HG03139 (cell line): ENCODE data around the gene NAV3.

Experiments used
- ATAC-seq: cut with Tn5 transposase; IDR thresholded peaks from one replicate; pipeline ENCODE4 v1.9.1; 2021; ENCODE audit not compliant: unreplicated experiment

NAV3 gene

GRCh38 chr12:78181544-78182162 lies 351.0 kb downstream of the NAV3 start:
- ATAC-seq, result no peak

DNA sequence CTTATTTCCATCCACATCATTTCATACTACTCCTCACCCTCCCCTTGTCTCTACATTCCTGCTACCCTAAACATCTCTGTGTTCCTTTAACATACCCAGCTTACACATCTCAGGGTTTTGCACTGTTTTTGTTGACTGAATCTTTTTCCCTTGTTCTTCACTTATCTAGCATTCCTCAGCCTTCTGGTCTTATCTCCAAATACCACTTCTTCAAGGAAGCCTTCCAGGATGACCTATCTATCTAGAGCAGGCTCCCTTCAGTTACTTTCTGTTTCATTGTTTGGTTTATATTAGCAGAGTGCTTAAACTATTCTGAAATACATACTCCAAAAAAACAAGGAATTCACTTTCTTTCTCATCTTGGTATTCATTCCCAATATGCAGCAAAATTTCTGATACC lies 353.1 kb downstream of the NAV3 start:
- no peak for ATAC-seq

DNA sequence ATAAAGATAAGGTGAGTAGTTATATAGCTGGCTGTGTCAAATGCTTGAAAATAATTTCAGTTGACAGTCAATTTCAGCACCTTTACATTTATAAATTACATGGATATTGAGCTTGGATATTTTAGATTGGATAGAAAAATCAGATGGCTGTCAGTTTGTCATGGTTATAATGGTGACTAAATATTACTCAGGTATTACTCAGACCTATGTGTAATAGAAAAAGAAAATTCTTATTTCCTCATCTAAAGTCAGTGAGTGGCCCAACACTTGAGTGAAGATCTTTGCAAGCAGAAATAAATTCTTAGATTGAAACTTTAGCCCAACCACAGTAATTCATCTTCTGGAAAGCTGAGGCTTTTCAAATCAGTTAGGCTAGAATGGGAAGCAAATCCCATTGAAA lies 354.4 kb downstream of the NAV3 start:
- ATAC-seq, result no peak

- ATAC-seq, result no peak
Observed at GRCh38 chr12:78185651-78186050, 355.0 kb downstream of the NAV3 start.

DNA sequence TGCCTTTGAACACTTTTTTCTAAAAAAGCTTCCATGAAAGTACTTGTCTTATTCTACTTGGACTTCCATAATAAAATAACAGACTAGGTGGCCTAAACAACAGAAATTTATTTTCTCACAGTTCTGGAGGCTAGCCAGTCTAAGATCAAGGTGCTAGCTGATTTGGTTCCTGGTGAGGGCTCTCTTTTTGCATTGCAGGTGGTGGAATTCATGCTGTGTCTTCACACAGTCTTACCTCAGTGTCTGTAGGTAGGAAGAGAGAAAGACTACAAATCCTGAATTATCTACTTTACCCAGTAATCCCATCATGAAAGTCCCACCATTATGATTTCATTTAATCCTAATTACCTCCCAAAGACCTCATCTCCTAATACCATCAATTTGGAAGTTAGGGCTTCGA lies 356.0 kb downstream of the NAV3 start:
- ATAC-seq, result no peak

DNA sequence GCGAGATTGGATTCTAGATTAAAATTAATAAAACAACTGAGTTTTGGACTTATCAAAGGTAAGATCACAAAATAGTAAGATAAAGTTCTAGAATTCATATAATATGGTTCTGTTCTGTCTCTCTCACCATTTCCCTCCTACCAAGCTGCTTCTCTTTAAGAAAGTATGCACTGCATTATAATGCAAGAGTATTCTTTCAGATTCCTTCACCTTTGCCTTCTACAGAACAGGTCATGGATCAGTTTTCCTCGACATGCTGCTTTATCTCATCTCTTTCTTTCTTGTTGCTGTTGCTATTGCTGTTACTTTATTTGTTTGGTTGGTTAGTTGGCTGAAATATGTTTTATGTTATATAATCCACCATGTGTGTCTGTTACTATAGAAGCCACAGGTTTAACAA lies 357.0 kb downstream of the NAV3 start:
- no peak for ATAC-seq

DNA sequence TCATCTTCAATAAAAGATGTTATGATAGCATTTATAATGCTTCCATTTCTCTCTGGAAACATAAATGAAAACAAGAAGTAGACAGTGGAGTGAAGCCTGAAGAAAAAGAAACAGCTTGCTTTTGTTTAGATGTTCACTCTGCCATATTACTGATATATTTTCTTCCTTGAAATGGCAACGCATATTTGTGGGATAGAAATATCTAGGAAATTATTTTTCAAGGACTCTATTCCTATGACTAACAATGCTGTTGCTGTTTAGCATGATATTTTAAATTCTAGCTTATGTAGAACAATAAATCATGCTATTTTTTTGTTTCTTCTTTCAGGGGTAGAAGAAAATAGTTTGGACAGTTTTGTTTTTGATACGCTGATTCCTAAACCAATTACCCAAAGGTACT lies 359.0 kb downstream of the NAV3 start:
- no peak for ATAC-seq

DNA sequence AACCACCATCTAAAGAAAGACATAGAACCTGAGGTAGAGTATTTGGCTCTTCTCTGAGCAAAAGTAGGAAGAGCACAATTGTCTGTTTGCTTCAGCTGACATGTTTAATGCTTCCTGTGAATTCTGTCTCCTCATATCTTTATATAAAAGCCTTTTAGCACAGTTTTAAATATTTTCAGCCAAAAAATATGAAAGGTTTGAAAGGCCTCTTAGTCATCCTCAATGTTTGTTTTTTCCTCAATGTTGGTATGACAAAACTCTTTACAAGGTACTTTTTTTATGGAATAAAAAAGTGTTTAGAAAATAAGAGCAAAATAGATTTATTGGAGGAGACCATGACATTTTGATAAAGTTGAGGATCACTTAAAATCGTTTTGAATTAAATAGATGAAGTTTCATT lies 360.9 kb downstream of the NAV3 start:
- ATAC-seq, result no peak

GRCh38 chr12:78192979-78193378 lies 362.3 kb downstream of the NAV3 start:
- no peak for ATAC-seq

GRCh38 chr12:78194448-78194847 lies 363.8 kb downstream of the NAV3 start:
- ATAC-seq, result no peak

DNA sequence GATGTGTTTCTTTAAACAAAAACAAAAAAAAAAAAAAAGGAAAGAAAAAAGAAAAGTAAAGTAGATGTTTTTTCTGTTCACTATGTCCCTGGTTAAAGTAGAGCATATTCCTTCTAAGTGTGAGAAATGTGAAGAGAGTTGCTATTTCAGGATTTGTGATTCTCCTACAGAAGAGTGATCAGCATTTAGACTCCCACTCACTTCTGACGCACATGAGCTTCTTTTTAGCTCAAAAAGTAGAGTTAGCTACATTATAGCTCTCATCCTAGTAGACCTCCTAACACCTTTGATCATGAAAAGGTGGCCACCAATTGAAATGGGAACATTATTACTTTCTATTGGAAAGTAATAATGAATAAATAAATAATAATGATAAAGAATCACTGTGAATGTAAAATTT lies 368.2 kb downstream of the NAV3 start:
- no peak for ATAC-seq

- ATAC-seq, result no peak
Observed at GRCh38 chr12:78199926-78200325, 369.2 kb downstream of the NAV3 start.

GRCh38 chr12:78204926-78205325 lies 374.2 kb downstream of the NAV3 start:
- ATAC-seq, result no peak

GRCh38 chr12:78208092-78208491 lies 377.4 kb downstream of the NAV3 start:
- no peak for ATAC-seq

- no peak for ATAC-seq
Observed at GRCh38 chr12:78209846-78210505, 379.3 kb downstream of the NAV3 start.

DNA sequence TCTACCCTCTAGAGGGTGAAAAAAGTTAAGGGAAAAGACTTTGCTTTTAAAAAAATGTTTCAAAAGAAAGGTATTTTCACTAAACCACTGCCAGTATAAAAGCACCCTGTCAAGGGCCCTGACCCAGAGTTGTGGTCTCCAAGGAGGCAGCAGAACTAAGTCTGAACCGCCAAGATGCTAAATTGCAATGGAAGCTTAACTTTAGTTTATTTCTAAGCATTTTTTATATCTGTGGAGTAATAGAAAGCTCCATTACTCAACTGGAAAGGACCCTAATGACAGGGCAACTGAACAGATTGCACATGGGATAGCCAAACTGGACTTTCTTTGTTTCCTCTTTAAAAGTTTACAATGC lies 379.8 kb downstream of the NAV3 start:
- ATAC-seq, result no peak

DNA sequence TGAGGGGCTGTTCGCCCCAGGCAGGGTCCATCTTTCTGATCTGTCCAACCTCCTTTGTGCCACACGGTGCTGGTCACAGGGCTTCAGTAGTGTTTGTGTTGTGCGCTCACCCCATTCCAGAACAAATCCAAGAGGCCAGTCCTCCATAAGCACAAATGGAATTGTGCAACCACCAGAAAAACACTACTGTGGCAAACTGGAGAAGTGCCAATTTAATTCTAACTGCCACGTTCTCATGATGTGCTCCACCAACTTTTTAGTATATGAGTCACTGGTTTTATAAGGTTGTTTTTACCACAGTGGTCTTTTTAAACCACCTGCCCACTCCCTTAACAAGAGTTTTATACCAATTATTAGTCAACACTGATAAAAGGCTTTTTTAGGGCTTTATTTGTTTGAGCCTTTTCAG lies 380.2 kb downstream of the NAV3 start:
- ATAC-seq, result no peak

DNA sequence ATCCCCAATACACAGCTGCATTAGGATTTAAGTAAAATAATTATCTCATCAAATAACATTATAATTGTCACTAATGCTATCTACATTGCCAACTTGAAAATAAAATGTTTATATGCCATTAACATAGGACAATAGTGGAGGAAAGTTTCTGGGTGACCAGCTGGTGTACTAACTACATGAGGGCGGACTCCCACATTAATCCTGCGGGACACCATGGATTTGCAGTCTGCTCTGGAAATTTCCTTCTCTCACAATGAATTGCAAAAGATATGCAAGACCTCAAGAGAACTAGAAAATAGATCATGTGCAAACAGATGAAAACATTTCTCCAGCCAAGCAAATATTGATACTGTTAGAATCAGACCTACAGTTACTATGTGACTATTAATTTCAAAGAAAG lies 390.1 kb downstream of the NAV3 start:
- no peak for ATAC-seq

GRCh38 chr12:78224154-78224553 lies 393.5 kb downstream of the NAV3 start:
- no peak for ATAC-seq

DNA sequence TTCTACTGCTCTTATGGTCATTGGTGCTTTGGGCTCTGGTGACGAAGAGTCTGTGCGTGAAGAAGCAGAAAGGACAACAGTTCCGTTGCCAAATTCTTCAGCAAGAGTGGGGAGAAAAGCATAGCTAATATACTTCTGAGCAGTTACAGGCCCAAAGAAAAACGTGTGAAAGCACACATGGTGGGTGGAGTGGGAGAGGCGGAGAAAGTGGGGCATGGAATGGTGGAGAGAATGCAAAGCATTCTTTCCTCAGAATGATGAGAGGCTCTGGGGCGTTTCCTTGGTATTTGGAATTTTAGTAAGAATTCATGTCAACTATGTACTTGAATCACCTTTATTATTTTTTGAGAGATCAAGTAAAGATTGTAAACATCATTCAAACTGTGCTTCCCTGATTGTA lies 396.1 kb downstream of the NAV3 start:
- ATAC-seq, result no peak

- ATAC-seq, result peak; percentile 96
Observed at GRCh38 chr12:78229591-78230101, 399.0 kb downstream of the NAV3 start.

DNA sequence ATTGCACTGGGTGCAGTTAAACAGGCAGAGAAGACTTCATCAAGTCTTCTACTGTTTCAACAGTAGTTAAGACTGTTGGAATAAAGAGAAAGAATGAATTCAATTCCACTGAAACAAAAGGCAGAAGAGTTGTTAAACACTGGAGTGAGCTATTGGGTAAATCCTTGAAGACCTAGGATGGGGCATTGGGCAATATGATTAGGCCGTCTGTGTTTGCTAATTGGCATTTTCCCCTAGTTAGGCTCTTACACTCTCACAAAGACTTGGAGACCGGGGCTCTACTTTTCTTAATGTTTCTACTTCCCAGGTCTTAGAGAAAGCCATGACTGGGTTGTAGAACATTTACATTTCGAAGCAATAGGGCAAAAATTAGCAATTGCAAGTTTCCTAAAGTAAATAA lies 402.1 kb downstream of the NAV3 start:
- ATAC-seq, result no peak

DNA sequence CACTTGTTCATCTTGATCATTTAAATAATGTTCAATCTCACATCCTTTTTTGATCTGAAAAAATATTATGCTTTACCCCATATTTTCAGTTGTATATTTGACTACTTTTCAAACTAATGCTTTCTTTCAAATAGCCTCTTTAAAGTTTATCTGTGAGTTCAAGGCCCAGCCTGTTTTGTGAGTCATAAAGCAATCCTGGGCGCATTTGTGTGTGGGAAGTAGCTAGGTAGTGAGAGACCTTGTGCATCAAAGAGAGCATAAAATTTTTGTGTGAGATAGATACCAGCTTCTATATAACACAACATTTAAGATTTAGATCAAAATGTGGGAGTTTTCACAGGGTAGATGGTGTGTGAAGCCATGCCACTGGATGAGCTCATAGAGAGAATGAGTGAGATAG lies 405.6 kb downstream of the NAV3 start:
- no peak for ATAC-seq
